ENCODE results near the gene CELF2.

DNA sequence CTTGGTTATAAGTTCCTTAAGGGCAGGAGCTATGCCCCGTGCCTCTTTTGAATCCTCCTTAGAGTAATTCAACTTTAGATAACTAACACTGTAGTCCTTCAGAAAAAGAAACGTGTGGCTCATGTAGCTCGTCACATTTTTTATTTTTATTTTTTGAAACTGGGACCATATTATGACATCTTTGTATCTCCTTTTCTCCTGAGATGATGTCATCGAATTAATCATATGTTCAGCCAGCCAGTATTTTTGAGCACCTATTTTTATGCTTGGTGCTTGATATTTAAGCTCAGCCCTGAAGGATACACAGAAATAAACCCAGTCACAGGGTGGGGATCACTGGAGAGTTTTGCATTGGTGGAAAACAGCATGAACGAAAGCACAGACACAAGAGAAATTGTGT, 22.6 kb upstream of the CELF2 start:
- TF ChIP-seq, protein P1, sequence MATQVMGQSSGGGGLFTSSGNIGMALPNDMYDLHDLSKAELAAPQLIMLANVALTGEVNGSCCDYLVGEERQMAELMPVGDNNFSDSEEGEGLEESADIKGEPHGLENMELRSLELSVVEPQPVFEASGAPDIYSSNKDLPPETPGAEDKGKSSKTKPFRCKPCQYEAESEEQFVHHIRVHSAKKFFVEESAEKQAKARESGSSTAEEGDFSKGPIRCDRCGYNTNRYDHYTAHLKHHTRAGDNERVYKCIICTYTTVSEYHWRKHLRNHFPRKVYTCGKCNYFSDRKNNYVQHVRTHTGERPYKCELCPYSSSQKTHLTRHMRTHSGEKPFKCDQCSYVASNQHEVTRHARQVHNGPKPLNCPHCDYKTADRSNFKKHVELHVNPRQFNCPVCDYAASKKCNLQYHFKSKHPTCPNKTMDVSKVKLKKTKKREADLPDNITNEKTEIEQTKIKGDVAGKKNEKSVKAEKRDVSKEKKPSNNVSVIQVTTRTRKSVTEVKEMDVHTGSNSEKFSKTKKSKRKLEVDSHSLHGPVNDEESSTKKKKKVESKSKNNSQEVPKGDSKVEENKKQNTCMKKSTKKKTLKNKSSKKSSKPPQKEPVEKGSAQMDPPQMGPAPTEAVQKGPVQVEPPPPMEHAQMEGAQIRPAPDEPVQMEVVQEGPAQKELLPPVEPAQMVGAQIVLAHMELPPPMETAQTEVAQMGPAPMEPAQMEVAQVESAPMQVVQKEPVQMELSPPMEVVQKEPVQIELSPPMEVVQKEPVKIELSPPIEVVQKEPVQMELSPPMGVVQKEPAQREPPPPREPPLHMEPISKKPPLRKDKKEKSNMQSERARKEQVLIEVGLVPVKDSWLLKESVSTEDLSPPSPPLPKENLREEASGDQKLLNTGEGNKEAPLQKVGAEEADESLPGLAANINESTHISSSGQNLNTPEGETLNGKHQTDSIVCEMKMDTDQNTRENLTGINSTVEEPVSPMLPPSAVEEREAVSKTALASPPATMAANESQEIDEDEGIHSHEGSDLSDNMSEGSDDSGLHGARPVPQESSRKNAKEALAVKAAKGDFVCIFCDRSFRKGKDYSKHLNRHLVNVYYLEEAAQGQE (IDR thresholded peaks at IDR 0.05; ENCODE audit: borderline replicate concordance): no peak
- no peak for TF ChIP-seq EZH2 (IDR thresholded peaks at IDR 0.05; ENCODE audit: borderline replicate concordance, insufficient read depth, low read length, poor library complexity, severe bottlenecking)
- TF ChIP-seq, protein P2, sequence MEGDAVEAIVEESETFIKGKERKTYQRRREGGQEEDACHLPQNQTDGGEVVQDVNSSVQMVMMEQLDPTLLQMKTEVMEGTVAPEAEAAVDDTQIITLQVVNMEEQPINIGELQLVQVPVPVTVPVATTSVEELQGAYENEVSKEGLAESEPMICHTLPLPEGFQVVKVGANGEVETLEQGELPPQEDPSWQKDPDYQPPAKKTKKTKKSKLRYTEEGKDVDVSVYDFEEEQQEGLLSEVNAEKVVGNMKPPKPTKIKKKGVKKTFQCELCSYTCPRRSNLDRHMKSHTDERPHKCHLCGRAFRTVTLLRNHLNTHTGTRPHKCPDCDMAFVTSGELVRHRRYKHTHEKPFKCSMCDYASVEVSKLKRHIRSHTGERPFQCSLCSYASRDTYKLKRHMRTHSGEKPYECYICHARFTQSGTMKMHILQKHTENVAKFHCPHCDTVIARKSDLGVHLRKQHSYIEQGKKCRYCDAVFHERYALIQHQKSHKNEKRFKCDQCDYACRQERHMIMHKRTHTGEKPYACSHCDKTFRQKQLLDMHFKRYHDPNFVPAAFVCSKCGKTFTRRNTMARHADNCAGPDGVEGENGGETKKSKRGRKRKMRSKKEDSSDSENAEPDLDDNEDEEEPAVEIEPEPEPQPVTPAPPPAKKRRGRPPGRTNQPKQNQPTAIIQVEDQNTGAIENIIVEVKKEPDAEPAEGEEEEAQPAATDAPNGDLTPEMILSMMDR (IDR thresholded peaks at IDR 0.05; ENCODE audit: poor library complexity, severe bottlenecking): no peak
- no peak for TF ChIP-seq POLR2AphosphoS5 (IDR thresholded peaks at IDR 0.05)
- no peak for TF ChIP-seq SMC3 (conservative IDR thresholded peaks at IDR 0.05; ENCODE audit: poor library complexity)
- TF ChIP-seq EP300 (conservative IDR thresholded peaks at IDR 0.05; ENCODE audit: poor library complexity, severe bottlenecking): no peak
